Measurements from ENCODE around the gene JAK2. TPM values are rescaled to one million over a fixed set of nuclear protein-coding genes. Genes with fewer than 3 reads are reported as not detected.

Gene JAK2
- total RNA-seq, 2 experiments from 2014 or later, result 53.4 to 55.4 TPM

GRCh38 chr9:4984171-4984620 is 876 bp upstream of the JAK2 start:
- POLR2A ChIA-PET, result interaction anchor here (1.3 kb wide), 1 partner anchor 13 kb away, joined by 4 read pairs; no protein-coding TSS in a partner anchor
- H3K4me3 Mint-ChIP-seq, result no peak overlapping the region
- no peaks in the 10 kb centered on the region for H3K27me3 Mint-ChIP-seq
- peaks cover 20% of the 10 kb centered on the region for H3K36me3 Mint-ChIP-seq (ENCODE audit: low read depth)
- no peaks in the 10 kb centered on the region for H3K9me3 Mint-ChIP-seq
- CTCF ChIA-PET, result interaction anchor here (0.9 to 1.6 kb wide), 5 partner anchors 13 to 127 kb away, joined by 3 to 4 read pairs (median 3); no protein-coding TSS in a partner anchor
- H3K4me1 Mint-ChIP-seq, result peaks cover 44% of the 10 kb centered on the region
- DNase-seq, result no peak
- H3K27ac Mint-ChIP-seq, result peak overlapping the region; percentile 97

- Mint-ChIP-seq H3K36me3 (ENCODE audit: low read depth) (peaks cover 20% of the 10 kb centered on the region), H3K4me3 (no peak overlapping the region), H3K27me3 (no peaks in the 10 kb centered on the region), H3K9me3 (no peaks in the 10 kb centered on the region), H3K4me1 (peaks cover 30% of the 10 kb centered on the region), H3K27ac (peak overlapping the region; percentile 97)
- peak; percentile 45 for DNase-seq
- POLR2A ChIA-PET, result interaction anchor here (0.6 to 1.3 kb wide), 4 partner anchors 14 to 134 kb away, joined by 4 to 6 read pairs (median 5); no protein-coding TSS in a partner anchor
- CTCF ChIA-PET, result interaction anchor here (0.8 to 1.6 kb wide), 9 partner anchors 39 to 601 kb away, joined by 3 to 4 read pairs (median 3); no protein-coding TSS in a partner anchor
Measured at GRCh38 chr9:4985386-4986266, 554 bp downstream of the JAK2 start.

DNA sequence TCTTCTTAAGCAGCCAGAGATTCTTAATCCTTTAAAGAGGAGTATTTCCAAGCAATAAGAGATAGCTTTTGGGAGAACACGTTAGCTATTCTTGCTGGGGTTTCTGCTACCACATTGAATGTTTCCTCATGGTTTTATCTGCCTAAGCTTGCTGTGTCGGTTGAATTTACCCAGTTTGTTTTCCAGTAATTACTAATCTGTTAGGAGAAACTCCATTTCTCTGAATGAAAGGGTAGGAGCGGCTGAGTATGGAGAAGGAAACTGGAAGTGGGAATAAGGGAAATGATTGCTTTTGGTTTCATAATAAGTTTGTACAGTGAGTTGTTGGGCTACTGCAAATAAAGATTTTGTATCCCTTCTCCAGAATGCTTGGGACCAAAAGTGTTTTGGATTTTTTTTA is 1.2 kb downstream of the JAK2 start:
- H3K9me3 Mint-ChIP-seq, result no peaks in the 10 kb centered on the region
- H3K4me1 Mint-ChIP-seq, result peaks cover 29% of the 10 kb centered on the region
- DNase-seq, result no peak
- CTCF ChIA-PET, result interaction anchor here (0.6 to 1.2 kb wide), 5 partner anchors 38 to 633 kb away, joined by 3 to 4 read pairs (median 4); no protein-coding TSS in a partner anchor
- H3K4me3 Mint-ChIP-seq, result no peak overlapping the region
- H3K36me3 Mint-ChIP-seq (ENCODE audit: low read depth), result peaks cover 20% of the 10 kb centered on the region
- no peaks in the 10 kb centered on the region for H3K27me3 Mint-ChIP-seq
- peak overlapping the region; percentile 94 for H3K27ac Mint-ChIP-seq
- POLR2A ChIA-PET, result interaction anchor here (1.0 kb wide), 1 partner anchor 15 kb away, joined by 4 read pairs; no protein-coding TSS in a partner anchor

- Mint-ChIP-seq H3K4me3 (no peak overlapping the region), H3K9me3 (no peaks in the 10 kb centered on the region), H3K27ac (peak overlapping the region; percentile 0), H3K36me3 (ENCODE audit: low read depth) (peaks cover 21% of the 10 kb centered on the region), H3K27me3 (no peaks in the 10 kb centered on the region), H3K4me1 (peaks cover 31% of the 10 kb centered on the region)
- no peak for DNase-seq
- CTCF ChIA-PET, result interaction anchor here (0.6 to 1.2 kb wide), 6 partner anchors 37 to 633 kb away, joined by 3 to 4 read pairs (median 3); no protein-coding TSS in a partner anchor
- POLR2A ChIA-PET, result interaction anchor here (1.0 kb wide), 1 partner anchor 15 kb away, joined by 4 read pairs; no protein-coding TSS in a partner anchor
Measured at GRCh38 chr9:4986783-4987182, 1.7 kb downstream of the JAK2 start.

- Mint-ChIP-seq H3K9me3 (no peaks in the 10 kb centered on the region), H3K4me3 (no peak overlapping the region), H3K36me3 (ENCODE audit: low read depth) (peaks cover 31% of the 10 kb centered on the region), H3K4me1 (peaks cover 31% of the 10 kb centered on the region), H3K27ac (no peak overlapping the region), H3K27me3 (no peaks in the 10 kb centered on the region)
- ChIA-PET CTCF (interaction anchor here (0.6 to 1.8 kb wide), 8 partner anchors 15 to 350 kb away, joined by 3 to 10 read pairs (median 3); no protein-coding TSS in a partner anchor), POLR2A (no interaction called here)
- DNase-seq, result peak; percentile 80
Measured at GRCh38 chr9:4987961-4988421, 2.9 kb downstream of the JAK2 start.

- no peak overlapping the region for H3K27ac Mint-ChIP-seq
- no peaks in the 10 kb centered on the region for H3K27me3 Mint-ChIP-seq
- ChIA-PET CTCF (interaction anchor here (0.7 kb wide), 1 partner anchor 217 kb away, joined by 3 read pairs; no protein-coding TSS in a partner anchor), POLR2A (no interaction called here)
- no peak overlapping the region for H3K4me3 Mint-ChIP-seq
- H3K36me3 Mint-ChIP-seq (ENCODE audit: low read depth), result peaks cover 55% of the 10 kb centered on the region
- DNase-seq, result no peak
- peaks cover 3% of the 10 kb centered on the region for H3K9me3 Mint-ChIP-seq
- peaks cover 56% of the 10 kb centered on the region for H3K4me1 Mint-ChIP-seq
Measured at GRCh38 chr9:4992872-4993271, 7.8 kb downstream of the JAK2 start.

DNA sequence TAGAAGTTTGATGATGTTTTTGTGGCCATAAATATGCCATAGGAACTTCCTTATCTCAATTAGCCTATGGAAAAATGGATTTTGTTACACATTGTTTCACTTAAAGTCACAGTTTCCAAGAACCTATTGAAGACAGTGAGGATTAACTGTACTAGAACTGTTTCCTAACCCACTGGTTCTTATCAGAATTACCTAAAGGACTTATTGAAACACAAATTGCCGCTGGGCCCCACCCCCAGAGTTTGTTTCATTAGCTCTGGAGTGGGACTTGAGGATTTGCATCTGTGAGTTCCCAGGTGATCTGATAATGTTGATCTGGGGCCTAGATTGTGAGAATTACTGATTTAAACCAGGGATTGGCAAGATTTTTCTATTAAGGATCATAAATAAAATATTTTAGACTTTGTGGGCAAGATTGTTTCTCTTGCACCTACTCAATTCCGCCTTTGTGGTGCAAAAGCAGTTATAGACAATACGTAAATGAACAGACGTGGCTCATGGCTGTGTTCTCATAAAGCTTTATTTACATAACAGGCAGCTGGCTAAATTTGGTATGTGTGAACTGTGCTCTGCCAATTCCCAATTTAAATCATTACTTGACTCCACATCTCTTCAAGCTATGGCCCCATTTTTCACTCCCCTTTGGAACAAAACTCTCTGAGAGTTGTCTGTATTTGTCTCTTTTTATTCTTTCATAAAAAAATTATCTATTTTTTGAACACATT is 9.3 kb downstream of the JAK2 start:
- DNase-seq, result no peak
- H3K36me3 Mint-ChIP-seq (ENCODE audit: low read depth), result peaks cover 65% of the 10 kb centered on the region
- ChIA-PET POLR2A (no interaction called here), CTCF (interaction anchor here (1.4 to 1.5 kb wide), 2 partner anchors 21 to 235 kb away, joined by 3 read pairs; no protein-coding TSS in a partner anchor)
- H3K27ac Mint-ChIP-seq, result no peak overlapping the region
- H3K4me1 Mint-ChIP-seq, result peaks cover 69% of the 10 kb centered on the region
- peaks cover 3% of the 10 kb centered on the region for H3K9me3 Mint-ChIP-seq
- no peak overlapping the region for H3K4me3 Mint-ChIP-seq
- no peaks in the 10 kb centered on the region for H3K27me3 Mint-ChIP-seq

DNA sequence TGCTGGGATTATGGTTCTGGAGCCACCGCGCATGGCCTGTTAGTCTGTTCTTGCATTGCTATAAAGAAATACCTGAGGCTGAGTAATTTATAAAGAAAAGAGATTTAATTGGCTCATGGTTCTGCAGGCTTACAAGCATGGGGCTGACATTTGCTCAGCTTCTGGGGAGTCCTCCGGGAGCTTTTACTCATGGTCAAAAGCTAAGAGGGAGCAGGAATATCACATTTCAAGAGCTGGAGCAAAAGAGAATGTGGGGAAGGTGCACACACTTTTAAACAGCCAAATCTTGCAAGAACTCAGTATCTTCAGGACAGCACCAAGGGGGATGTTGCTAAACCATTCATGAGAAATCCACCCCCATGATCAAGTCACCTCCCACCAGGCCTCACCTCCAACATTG is 12.1 kb downstream of the JAK2 start:
- no peak overlapping the region for H3K4me3 Mint-ChIP-seq
- H3K9me3 Mint-ChIP-seq, result peaks cover 12% of the 10 kb centered on the region
- ChIA-PET CTCF (interaction anchor here (1.3 to 1.9 kb wide), 2 partner anchors 13 to 238 kb away, joined by 4 to 5 read pairs; partner anchors contain the start of gene JAK2), POLR2A (no interaction called here)
- H3K27me3 Mint-ChIP-seq, result no peaks in the 10 kb centered on the region
- H3K27ac Mint-ChIP-seq, result no peak overlapping the region
- no peak for DNase-seq
- peaks cover 73% of the 10 kb centered on the region for H3K4me1 Mint-ChIP-seq
- peaks cover 82% of the 10 kb centered on the region for H3K36me3 Mint-ChIP-seq (ENCODE audit: low read depth)

DNA sequence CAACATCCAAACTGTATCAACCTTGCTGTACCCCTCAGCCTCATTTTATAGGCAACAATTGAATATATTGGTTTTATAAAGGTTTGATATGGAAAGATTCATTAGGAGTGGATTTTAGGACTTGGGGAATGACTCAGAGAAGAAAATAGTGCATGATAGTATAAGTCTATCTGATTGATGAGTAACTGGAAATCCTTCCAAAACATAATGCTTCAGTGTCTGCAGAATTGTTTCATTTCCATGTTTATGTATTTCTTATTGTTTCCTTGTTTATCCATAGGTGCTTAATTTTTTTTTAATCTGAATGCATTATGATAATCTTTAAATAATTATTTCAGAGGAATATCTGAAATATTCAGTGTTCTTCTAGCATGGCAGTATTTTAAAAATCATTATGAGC is 12.6 kb downstream of the JAK2 start:
- Mint-ChIP-seq H3K9me3 (peaks cover 12% of the 10 kb centered on the region), H3K4me1 (peaks cover 69% of the 10 kb centered on the region), H3K36me3 (ENCODE audit: low read depth) (peaks cover 81% of the 10 kb centered on the region), H3K27ac (no peak overlapping the region), H3K27me3 (no peaks in the 10 kb centered on the region), H3K4me3 (no peak overlapping the region)
- ChIA-PET POLR2A (no interaction called here), CTCF (interaction anchor here (1.3 to 1.9 kb wide), 2 partner anchors 13 to 238 kb away, joined by 4 to 5 read pairs; partner anchors contain the start of gene JAK2)
- DNase-seq, result no peak

DNA sequence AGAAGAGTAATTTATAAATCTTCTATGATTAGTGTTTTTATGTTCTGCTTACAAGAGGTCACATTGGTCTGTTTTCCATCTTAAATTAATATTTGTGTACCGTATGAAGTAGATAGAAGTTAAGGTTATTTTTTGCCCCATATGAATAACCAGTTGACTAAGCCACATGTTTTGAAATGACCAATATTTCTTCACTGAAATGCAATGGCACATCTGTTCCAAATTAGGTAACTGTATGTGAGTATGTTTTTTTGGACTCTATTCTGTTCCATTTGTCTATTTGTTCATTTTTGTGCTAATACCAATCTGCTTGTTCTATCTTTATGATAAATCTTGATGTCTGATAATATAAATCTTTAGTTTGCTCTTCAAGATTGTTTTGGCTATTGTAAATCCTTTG is 17.7 kb downstream of the JAK2 start:
- CTCF ChIA-PET, result no interaction called here
- Mint-ChIP-seq H3K9me3 (peaks cover 28% of the 10 kb centered on the region), H3K4me1 (peaks cover 40% of the 10 kb centered on the region), H3K4me3 (no peak overlapping the region), H3K36me3 (ENCODE audit: low read depth) (peaks cover 70% of the 10 kb centered on the region), H3K27ac (no peak overlapping the region), H3K27me3 (no peaks in the 10 kb centered on the region)
- DNase-seq, result no peak
- POLR2A ChIA-PET, result no interaction called here

- Mint-ChIP-seq H3K4me3 (no peak overlapping the region), H3K36me3 (ENCODE audit: low read depth) (peaks cover 67% of the 10 kb centered on the region), H3K27ac (no peak overlapping the region), H3K27me3 (no peaks in the 10 kb centered on the region), H3K4me1 (peaks cover 33% of the 10 kb centered on the region), H3K9me3 (peaks cover 28% of the 10 kb centered on the region)
- no peak for DNase-seq
- CTCF ChIA-PET, result interaction anchor here (0.7 kb wide), 1 partner anchor 8 kb away, joined by 3 read pairs; no protein-coding TSS in a partner anchor
- POLR2A ChIA-PET, result no interaction called here
Measured at GRCh38 chr9:5004481-5004880, 19.4 kb downstream of the JAK2 start.

DNA sequence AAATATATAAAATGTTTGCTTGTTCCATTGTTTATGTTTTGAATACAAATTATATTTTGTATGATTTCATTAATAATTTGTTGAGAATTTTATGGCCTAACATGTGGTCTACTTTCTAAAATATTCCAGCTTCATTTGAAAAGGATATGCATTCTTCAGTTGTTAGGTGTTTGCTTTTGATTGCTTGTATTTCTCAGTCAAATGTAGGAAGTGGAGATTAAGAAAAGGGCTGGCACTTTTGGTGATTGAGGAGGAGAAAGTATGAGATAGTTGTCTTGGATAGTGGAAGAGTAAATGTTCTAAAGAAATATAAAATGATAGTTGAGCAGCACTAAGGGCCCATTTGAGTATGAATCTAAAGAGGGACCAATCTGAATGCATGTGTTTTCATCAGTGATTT is 23.1 kb downstream of the JAK2 start:
- no peak for DNase-seq
- Mint-ChIP-seq H3K4me3 (no peak overlapping the region), H3K9me3 (peaks cover 16% of the 10 kb centered on the region), H3K36me3 (ENCODE audit: low read depth) (peaks cover 60% of the 10 kb centered on the region), H3K4me1 (peaks cover 28% of the 10 kb centered on the region), H3K27ac (no peak overlapping the region), H3K27me3 (no peaks in the 10 kb centered on the region)
- ChIA-PET CTCF (no interaction called here), POLR2A (no interaction called here)
